HepG2 (cell line): ENCODE results near the gene MEIOB. TPM values are rescaled to one million over a fixed set of nuclear protein-coding genes. Genes with fewer than 3 reads are reported as not detected.

Experiments used
- CENPBD1 ChIP-seq: sonication (generic); formaldehyde crosslinking; IDR thresholded peaks from 2 replicates; pipeline ENCODE4 v1.8.0; 2022; ENCODE audit warnings: missing genetic modification reagents, low read depth, mild to moderate bottlenecking, borderline replicate concordance
- CREBL2 ChIP-seq: sonication (generic); formaldehyde crosslinking; IDR thresholded peaks from 2 replicates; pipeline ENCODE4 v1.8.1; 2023; ENCODE audit warnings: missing genetic modification reagents, mild to moderate bottlenecking, borderline replicate concordance
- HNRNPL ChIP-seq: fragments of 200-400 bp; formaldehyde crosslinking; IDR thresholded peaks from 2 replicates; pipeline ENCODE4 v1.6.1; 2017; ENCODE audit warnings: mild to moderate bottlenecking, low read depth, low read length
- JUN ChIP-seq: sonication (generic); formaldehyde crosslinking; IDR thresholded peaks from 2 replicates; pipeline ENCODE4 v1.4.0; 2020; ENCODE audit warnings: mild to moderate bottlenecking, missing genetic modification reagents
- LCORL ChIP-seq, 2 experiments: fragments of 450-650 bp in 1 of 2; sonication (generic) in 1 of 2; formaldehyde crosslinking in 1 of 2; IDR thresholded peaks; 2 replicates each; pipeline versions ENCODE4 v1.5.0 to v1.6.1; 2017 to 2020; ENCODE audit warnings: antibody characterized with exemption in 1 of 2, missing genetic modification reagents in 1 of 2
- NR3C1 ChIP-seq: sonication (generic); formaldehyde crosslinking; IDR thresholded peaks from 2 replicates; pipeline ENCODE4 v1.4.0; 2020; ENCODE audit warnings: missing genetic modification reagents
- POGZ ChIP-seq: sonication (generic); formaldehyde crosslinking; IDR thresholded peaks from 2 replicates; pipeline ENCODE4 v1.4.0; 2020; ENCODE audit warnings: mild to moderate bottlenecking, missing genetic modification reagents
- RCOR2 ChIP-seq: IDR thresholded peaks from 2 replicates; pipeline ENCODE4 v1.6.1; 2016; ENCODE audit warnings: missing biosample characterization, missing genetic modification reagents
- RFXANK ChIP-seq: IDR thresholded peaks from 2 replicates; pipeline ENCODE4 v1.6.1; 2016
- SALL2 ChIP-seq: sonication (generic); formaldehyde crosslinking; IDR thresholded peaks from 2 replicates; pipeline ENCODE4 v1.8.1; 2023; ENCODE audit warnings: mild to moderate bottlenecking, missing genetic modification reagents, inconsistent platforms
- SMAD3 ChIP-seq: sonication (generic); formaldehyde crosslinking; IDR thresholded peaks from 2 replicates; pipeline ENCODE4 v1.4.0; 2020; ENCODE audit warnings: missing genetic modification reagents
- ZFP91 ChIP-seq: sonication (generic); formaldehyde crosslinking; IDR thresholded peaks from 2 replicates; pipeline ENCODE4 v1.9.0; 2022; ENCODE audit warnings: missing genetic modification reagents, mild to moderate bottlenecking, borderline replicate concordance
- ZMAT5 ChIP-seq: sonication (generic); formaldehyde crosslinking; IDR thresholded peaks from 2 replicates; pipeline ENCODE4 v1.5.0; 2020; ENCODE audit warnings: mild to moderate bottlenecking, low read depth, missing genetic modification reagents, borderline replicate concordance
- ZNF350 ChIP-seq: sonication (generic); formaldehyde crosslinking; IDR thresholded peaks from 2 replicates; pipeline ENCODE4 v1.4.0; 2020; ENCODE audit warnings: mild to moderate bottlenecking, low read depth, missing genetic modification reagents, borderline replicate concordance
- ZNF614 ChIP-seq: IDR thresholded peaks from 2 replicates; pipeline ENCODE4 v1.6.1; 2018; ENCODE audit warnings: missing biosample characterization, missing genetic modification reagents, inconsistent platforms, borderline replicate concordance
- ZNF652 ChIP-seq: IDR thresholded peaks from 2 replicates; pipeline ENCODE4 v1.6.1; 2016; ENCODE audit warnings: low read depth, borderline replicate concordance
- polyA plus RNA-seq, 8 experiments: library from polyadenylated mRNA; depleted of rRNA in 3 of 8; stranded (reverse) in 7 of 8; unstranded in 1 of 8; fragments of >200 nt; fragmentation: Illumina TruSeq in 4 of 8; extraction: Trizol in 4 of 8; gene quantifications; 2 replicates each; pipeline versions ENCODE4 v1.2.1 to v1.2.3, GENCODE V29; 2011 to 2016; ENCODE audit warnings: low read depth in 4 of 8, missing spikeins in 1 of 8, mixed read lengths in 1 of 8; ENCODE audit not compliant: insufficient read depth in 1 of 8
- total RNA-seq, 5 experiments: library from RNA; depleted of rRNA; stranded (reverse); fragments of >200 nt; fragmentation: Illumina TruSeq; extraction: Trizol; gene quantifications; 2 replicates each; pipeline ENCODE4 v1.2.3, GENCODE V29; 2016; ENCODE audit warnings: low read depth in 1 of 5
- TF ChIP-seq, protein P1 (sequence below): IDR thresholded peaks from 2 replicates; pipeline ENCODE4 v1.6.1; 2018; ENCODE audit warnings: missing genetic modification reagents, mild to moderate bottlenecking, missing compliant biosample characterization
- TF ChIP-seq, protein P2 (sequence below): sonication (generic); formaldehyde crosslinking; IDR thresholded peaks from 2 replicates; pipeline ENCODE4 v1.5.1; 2020; ENCODE audit warnings: missing genetic modification reagents, mild to moderate bottlenecking, borderline replicate concordance
- TF ChIP-seq, protein P3 (sequence below): sonication (generic); formaldehyde crosslinking; IDR thresholded peaks from 2 replicates; pipeline ENCODE4 v1.5.0; 2020; ENCODE audit warnings: missing genetic modification reagents
- TF ChIP-seq, protein P4 (sequence below): IDR thresholded peaks from 2 replicates; pipeline ENCODE4 v1.6.1; 2016; ENCODE audit warnings: mild to moderate bottlenecking, missing biosample characterization, missing genetic modification reagents

Gene MEIOB
- total and polyA plus RNA-seq, 2 of the 13 experiments (the other 11 are each of a cell fraction or from before 2014, with no cell fraction given), result 0.17 TPM; not detected in 1

DNA sequence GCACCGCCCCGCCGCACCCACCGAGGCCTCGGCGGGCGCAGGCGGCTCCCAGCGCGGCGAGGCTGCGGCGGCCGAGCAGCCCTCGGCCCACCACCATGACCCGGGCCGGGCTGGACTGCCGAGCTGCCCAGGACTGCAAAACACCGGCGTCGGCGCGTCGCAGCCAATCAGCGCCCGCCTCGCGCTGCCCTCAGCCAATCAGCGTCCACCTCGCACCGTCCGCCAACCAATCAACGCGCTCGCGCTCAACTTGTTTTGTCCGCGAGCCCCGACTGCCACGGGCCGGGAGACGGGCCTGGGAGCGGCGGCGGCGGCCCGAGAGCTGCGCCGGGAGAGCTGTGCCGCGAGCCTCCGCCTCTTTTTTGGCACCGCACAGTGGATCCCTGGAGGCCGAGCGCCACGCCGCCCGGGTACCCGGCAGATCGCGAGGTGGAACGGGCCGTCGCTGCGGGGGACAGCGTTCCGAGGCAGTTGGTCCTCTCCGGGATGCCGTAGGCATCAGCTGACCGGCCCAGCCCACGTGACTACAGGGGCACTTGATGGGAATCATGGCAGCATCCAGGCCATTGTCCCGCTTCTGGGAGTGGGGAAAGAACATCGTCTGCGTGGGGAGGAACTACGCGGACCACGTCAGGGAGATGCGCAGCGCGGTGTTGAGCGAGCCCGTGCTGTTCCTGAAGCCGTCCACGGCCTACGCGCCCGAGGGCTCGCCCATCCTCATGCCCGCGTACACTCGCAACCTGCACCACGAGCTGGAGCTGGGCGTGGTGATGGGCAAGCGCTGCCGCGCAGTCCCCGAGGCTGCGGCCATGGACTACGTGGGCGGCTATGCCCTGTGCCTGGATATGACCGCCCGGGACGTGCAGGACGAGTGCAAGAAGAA, 45.0 kb downstream of the MEIOB start, which contains the start of the genes FAHD1 and HAGH (continued):
- TF ChIP-seq SALL2, result peak; percentile 88
- no peak for TF ChIP-seq LCORL (IDR thresholded peaks at IDR 0.05)
- peak; percentile 88 for TF ChIP-seq LCORL (CRISPR knock-in tag; IDR thresholded peaks at IDR 0.05)
- peak; percentile 86 for TF ChIP-seq POGZ
- 0 out of 2 replicates have a peak, but pooled peaks have one; percentile 38 for TF ChIP-seq ZNF614 (CRISPR knock-in tag)
- TF ChIP-seq, protein P1, sequence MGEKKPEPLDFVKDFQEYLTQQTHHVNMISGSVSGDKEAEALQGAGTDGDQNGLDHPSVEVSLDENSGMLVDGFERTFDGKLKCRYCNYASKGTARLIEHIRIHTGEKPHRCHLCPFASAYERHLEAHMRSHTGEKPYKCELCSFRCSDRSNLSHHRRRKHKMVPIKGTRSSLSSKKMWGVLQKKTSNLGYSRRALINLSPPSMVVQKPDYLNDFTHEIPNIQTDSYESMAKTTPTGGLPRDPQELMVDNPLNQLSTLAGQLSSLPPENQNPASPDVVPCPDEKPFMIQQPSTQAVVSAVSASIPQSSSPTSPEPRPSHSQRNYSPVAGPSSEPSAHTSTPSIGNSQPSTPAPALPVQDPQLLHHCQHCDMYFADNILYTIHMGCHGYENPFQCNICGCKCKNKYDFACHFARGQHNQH (CRISPR knock-in tag), result peak; percentile 86
- TF ChIP-seq, protein P2, sequence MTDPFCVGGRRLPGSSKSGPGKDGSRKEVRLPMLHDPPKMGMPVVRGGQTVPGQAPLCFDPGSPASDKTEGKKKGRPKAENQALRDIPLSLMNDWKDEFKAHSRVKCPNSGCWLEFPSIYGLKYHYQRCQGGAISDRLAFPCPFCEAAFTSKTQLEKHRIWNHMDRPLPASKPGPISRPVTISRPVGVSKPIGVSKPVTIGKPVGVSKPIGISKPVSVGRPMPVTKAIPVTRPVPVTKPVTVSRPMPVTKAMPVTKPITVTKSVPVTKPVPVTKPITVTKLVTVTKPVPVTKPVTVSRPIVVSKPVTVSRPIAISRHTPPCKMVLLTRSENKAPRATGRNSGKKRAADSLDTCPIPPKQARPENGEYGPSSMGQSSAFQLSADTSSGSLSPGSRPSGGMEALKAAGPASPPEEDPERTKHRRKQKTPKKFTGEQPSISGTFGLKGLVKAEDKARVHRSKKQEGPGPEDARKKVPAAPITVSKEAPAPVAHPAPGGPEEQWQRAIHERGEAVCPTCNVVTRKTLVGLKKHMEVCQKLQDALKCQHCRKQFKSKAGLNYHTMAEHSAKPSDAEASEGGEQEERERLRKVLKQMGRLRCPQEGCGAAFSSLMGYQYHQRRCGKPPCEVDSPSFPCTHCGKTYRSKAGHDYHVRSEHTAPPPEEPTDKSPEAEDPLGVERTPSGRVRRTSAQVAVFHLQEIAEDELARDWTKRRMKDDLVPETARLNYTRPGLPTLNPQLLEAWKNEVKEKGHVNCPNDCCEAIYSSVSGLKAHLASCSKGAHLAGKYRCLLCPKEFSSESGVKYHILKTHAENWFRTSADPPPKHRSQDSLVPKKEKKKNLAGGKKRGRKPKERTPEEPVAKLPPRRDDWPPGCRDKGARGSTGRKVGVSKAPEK (CRISPR knock-in tag), result no peak
- TF ChIP-seq, protein P3, sequence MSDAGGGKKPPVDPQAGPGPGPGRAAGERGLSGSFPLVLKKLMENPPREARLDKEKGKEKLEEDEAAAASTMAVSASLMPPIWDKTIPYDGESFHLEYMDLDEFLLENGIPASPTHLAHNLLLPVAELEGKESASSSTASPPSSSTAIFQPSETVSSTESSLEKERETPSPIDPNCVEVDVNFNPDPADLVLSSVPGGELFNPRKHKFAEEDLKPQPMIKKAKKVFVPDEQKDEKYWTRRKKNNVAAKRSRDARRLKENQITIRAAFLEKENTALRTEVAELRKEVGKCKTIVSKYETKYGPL (CRISPR knock-in tag), result no peak
- TF ChIP-seq ZFP91 (CRISPR knock-in tag), result peak; percentile 92
- peak; percentile 86 for TF ChIP-seq SMAD3 (CRISPR knock-in tag)
- TF ChIP-seq RFXANK (CRISPR knock-in tag), result peak; percentile 87
- 0 out of 2 replicates have a peak, but pooled peaks have one; percentile 22 for TF ChIP-seq RCOR2 (CRISPR knock-in tag)
- TF ChIP-seq ZNF652 (CRISPR knock-in tag), result no peak
- TF ChIP-seq NR3C1, result no peak
- TF ChIP-seq, protein P4, sequence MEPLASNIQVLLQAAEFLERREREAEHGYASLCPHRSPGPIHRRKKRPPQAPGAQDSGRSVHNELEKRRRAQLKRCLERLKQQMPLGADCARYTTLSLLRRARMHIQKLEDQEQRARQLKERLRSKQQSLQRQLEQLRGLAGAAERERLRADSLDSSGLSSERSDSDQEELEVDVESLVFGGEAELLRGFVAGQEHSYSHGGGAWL (CRISPR knock-in tag), result peak; percentile 94; the same call in 1 of the 2 replicates
- 0 out of 2 replicates have a peak, but pooled peaks have one; percentile 25 for TF ChIP-seq JUN
- no peak; the same call in 1 of the 2 replicates for TF ChIP-seq ZMAT5 (CRISPR knock-in tag)
- peak; percentile 83 for TF ChIP-seq HNRNPL
- no peak for TF ChIP-seq CENPBD1 (CRISPR knock-in tag)
- peak; percentile 92 for TF ChIP-seq ZNF350
- TF ChIP-seq CREBL2 (CRISPR knock-in tag), result 0 out of 2 replicates have a peak, but pooled peaks have one; percentile 45
